KMS-11 (cell line): ENCODE measurements around the gene ZSWIM3.

Experiments used
- H2AFZ ChIP-seq: fragments of 200-600 bp; sonication (generic); 2 replicates; pipeline ENCODE4 v1.6.1; 2016; ENCODE audit warnings: antibody characterized with exemption, mixed run types, low read depth
- H3K27ac ChIP-seq: fragments of 200-600 bp; sonication (generic); 2 replicates; pipeline ENCODE4 v1.6.1; 2016; ENCODE audit warnings: mild to moderate bottlenecking, mixed run types
- H3K27me3 ChIP-seq: fragments of 200-600 bp; sonication (generic); 2 replicates; pipeline ENCODE4 v1.6.1; 2017; ENCODE audit warnings: mild to moderate bottlenecking, low read depth, mixed run types, moderate library complexity; ENCODE audit not compliant: insufficient read depth
- H3K36me3 ChIP-seq: fragments of 200-600 bp; sonication (generic); 2 replicates; pipeline ENCODE4 v1.6.1; 2017; ENCODE audit warnings: mild to moderate bottlenecking, mixed run types; ENCODE audit not compliant: insufficient read depth
- H3K4me1 ChIP-seq: fragments of 200-600 bp; sonication (generic); 2 replicates; pipeline ENCODE4 v1.6.1; 2016; ENCODE audit warnings: mild to moderate bottlenecking, low read depth, mixed run types; ENCODE audit not compliant: poor library complexity, severe bottlenecking
- H3K4me2 ChIP-seq: fragments of 200-600 bp; sonication (generic); 2 replicates; pipeline ENCODE4 v1.7.0; 2016; ENCODE audit warnings: mild to moderate bottlenecking, mixed run types
- H3K4me3 ChIP-seq: fragments of 200-600 bp; sonication (generic); IDR thresholded peaks from 2 replicates; pipeline ENCODE4 v1.6.1; 2017; ENCODE audit warnings: low read depth, low read length, mixed read lengths; ENCODE audit not compliant: insufficient read depth
- H3K79me2 ChIP-seq: fragments of 200-600 bp; sonication (generic); 2 replicates; pipeline ENCODE4 v1.6.1; 2016; ENCODE audit warnings: low read depth, mixed run types; ENCODE audit not compliant: insufficient read depth
- H3K9ac ChIP-seq: fragments of 200-600 bp; sonication (generic); 2 replicates; pipeline ENCODE4 v1.6.1; 2016; ENCODE audit warnings: mild to moderate bottlenecking, mixed run types
- H4K20me1 ChIP-seq: fragments of 200-600 bp; sonication (generic); 2 replicates; pipeline ENCODE4 v1.6.1; 2016; ENCODE audit warnings: mild to moderate bottlenecking, mixed run types; ENCODE audit not compliant: insufficient read depth
- TF ChIP-seq, protein P1 (sequence below): fragments of 200-600 bp; sonication (generic); conservative IDR thresholded peaks from 2 replicates; pipeline ENCODE4 v1.6.1; 2017; ENCODE audit warnings: low read depth, mild to moderate bottlenecking, antibody characterized with exemption, low read length, moderate library complexity, mixed read lengths

The ZSWIM3 gene

DNA sequence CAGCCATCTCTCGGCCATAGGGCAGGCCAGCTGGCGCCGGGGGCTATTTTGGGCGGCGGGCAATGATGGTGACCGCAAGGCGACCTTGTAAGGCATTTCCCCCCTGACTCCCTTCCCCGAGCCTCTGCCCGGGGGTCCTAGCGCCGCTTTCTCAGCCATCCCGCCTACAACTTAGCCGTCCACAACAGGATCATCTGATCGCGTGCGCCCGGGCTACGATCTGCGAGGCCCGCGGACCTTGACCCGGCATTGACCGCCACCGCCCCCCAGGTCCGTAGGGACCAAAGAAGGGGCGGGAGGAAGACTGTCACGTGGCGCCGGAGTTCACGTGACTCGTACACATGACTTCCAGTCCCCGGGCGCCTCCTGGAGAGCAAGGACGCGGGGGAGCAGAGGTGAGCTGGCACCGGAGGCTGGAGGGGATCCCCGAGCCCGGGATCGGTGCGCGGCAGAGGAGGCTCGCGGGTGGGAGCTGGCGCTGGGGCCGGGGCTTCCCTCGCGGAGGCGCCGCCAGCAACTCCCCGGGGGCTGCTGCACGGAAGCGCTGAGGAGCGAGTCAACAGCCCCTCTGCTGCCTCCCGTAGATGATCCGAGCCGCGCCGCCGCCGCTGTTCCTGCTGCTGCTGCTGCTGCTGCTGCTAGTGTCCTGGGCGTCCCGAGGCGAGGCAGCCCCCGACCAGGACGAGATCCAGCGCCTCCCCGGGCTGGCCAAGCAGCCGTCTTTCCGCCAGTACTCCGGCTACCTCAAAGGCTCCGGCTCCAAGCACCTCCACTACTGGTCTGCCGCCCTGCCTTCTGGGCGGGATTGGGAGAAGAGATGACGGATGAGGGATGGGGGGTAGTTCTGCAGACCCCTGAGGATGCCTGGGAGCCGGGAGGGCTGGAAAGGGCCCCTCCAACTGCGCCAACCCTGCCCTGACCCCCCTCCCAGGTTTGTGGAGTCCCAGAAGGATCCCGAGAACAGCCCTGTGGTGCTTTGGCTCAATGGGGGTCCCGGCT, 33.9 kb downstream of the ZSWIM3 start, which contains the start of the genes CTSA and NEURL2:
TSS of gene CTSA (plus strand) at position 351 of the 999 bp plus-strand sequence. CDS start at position 585, 234 bp downstream.
TSS of gene NEURL2 (minus strand) at position 224 of the 999 bp plus-strand sequence. CDS start at position 7, 217 bp downstream.
- Histone ChIP-seq H3K79me2 (no peaks in the 10 kb centered on the region), H3K4me3 (peak within 1 kb of the TSS; percentile 55), H3K36me3 (no peaks in the 10 kb centered on the region), H3K27ac (no peak within 1 kb of the TSS), H3K4me2 (peak within 1 kb of the TSS; percentile 100), H4K20me1 (no peaks in the 10 kb centered on the region), H3K27me3 (no peaks in the 10 kb centered on the region), H3K9ac (peak within 1 kb of the TSS; percentile 70), H3K4me1 (peaks cover 10% of the 10 kb centered on the region), H2AFZ (peak within 1 kb of the TSS; percentile 99)
- TF ChIP-seq, protein P1, sequence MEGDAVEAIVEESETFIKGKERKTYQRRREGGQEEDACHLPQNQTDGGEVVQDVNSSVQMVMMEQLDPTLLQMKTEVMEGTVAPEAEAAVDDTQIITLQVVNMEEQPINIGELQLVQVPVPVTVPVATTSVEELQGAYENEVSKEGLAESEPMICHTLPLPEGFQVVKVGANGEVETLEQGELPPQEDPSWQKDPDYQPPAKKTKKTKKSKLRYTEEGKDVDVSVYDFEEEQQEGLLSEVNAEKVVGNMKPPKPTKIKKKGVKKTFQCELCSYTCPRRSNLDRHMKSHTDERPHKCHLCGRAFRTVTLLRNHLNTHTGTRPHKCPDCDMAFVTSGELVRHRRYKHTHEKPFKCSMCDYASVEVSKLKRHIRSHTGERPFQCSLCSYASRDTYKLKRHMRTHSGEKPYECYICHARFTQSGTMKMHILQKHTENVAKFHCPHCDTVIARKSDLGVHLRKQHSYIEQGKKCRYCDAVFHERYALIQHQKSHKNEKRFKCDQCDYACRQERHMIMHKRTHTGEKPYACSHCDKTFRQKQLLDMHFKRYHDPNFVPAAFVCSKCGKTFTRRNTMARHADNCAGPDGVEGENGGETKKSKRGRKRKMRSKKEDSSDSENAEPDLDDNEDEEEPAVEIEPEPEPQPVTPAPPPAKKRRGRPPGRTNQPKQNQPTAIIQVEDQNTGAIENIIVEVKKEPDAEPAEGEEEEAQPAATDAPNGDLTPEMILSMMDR, result no peak

DNA sequence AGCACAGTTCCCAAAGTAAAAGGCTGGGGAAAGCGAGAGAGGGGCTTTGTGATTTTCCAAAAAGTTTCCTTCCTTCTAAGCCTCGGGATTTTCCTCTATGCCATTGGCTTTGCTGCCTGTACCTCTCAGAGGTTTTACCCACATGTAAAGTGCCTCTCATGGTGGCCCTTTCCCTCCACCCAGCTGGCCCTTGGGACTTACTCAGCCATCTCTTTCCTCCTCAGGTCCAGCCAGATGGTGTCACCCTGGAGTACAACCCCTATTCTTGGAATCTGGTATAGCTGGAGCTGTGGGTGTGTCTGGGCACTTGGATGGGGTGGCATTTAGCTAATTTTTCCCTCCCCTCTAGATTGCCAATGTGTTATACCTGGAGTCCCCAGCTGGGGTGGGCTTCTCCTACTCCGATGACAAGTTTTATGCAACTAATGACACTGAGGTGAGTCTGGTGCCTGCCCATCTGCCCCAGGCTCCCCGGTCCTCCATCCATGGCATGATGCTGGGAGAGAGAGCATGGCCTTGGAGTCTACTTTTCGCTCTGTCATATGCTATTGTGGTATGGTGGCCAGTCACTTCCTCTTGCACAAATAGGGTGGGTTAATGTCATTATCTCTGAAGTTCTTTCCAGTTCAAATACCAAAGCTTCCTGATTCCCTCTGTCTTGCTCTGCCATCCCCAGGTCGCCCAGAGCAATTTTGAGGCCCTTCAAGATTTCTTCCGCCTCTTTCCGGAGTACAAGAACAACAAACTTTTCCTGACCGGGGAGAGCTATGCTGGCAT, 34.8 kb downstream of the ZSWIM3 start:
- no peaks in the 10 kb centered on the region for H3K79me2 ChIP-seq
- no peak overlapping the region for H3K27ac ChIP-seq
- peaks cover 10% of the 10 kb centered on the region for H3K4me1 ChIP-seq
- no peaks in the 10 kb centered on the region for H3K27me3 ChIP-seq
- no peaks in the 10 kb centered on the region for H4K20me1 ChIP-seq
- peak overlapping the region; percentile 100 for H3K4me2 ChIP-seq
- no peaks in the 10 kb centered on the region for H3K36me3 ChIP-seq
- H2AFZ ChIP-seq, result peak overlapping the region; percentile 99; the same call in 1 of the 2 replicates
- peak overlapping the region; percentile 70; the same call in 1 of the 2 replicates for H3K9ac ChIP-seq
- TF ChIP-seq, protein P1, result no peak
- peak overlapping the region; percentile 55 for H3K4me3 ChIP-seq

DNA sequence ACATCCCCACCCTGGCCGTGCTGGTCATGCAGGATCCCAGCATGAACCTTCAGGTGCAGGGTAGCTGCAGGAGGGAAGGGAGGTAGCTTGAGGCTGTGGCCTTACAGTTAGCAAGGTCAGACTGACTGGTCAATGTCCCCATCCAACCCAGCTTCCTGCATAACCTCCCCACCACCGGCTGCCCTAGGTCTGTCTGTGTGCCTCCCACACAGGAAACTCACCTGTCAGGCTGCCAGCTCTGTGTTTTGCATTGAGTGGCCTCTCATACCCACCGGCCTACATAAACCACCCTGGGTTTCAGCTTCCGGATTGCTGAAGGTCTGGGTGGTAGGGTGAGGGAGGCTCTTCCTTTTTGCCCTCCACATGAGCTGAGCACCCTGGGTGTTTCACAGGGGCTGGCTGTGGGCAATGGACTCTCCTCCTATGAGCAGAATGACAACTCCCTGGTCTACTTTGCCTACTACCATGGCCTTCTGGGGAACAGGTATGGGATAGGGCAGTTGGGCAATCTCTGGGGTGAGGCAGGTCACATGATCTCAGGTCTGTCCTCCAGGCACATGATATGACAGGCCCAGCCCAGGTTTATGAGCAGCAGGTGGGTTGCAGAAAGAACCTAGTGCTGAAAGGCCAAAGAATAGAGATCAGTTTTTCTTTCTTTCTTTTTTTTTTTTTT, 35.5 kb downstream of the ZSWIM3 start:
- Histone ChIP-seq H3K4me3 (no peak overlapping the region), H3K27ac (no peak overlapping the region), H3K9ac (no peak overlapping the region), H3K36me3 (no peaks in the 10 kb centered on the region), H4K20me1 (no peaks in the 10 kb centered on the region), H2AFZ (no peak overlapping the region), H3K4me2 (no peak overlapping the region), H3K4me1 (peaks cover 10% of the 10 kb centered on the region), H3K27me3 (no peaks in the 10 kb centered on the region), H3K79me2 (no peaks in the 10 kb centered on the region)
- TF ChIP-seq, protein P1, result no peak

DNA sequence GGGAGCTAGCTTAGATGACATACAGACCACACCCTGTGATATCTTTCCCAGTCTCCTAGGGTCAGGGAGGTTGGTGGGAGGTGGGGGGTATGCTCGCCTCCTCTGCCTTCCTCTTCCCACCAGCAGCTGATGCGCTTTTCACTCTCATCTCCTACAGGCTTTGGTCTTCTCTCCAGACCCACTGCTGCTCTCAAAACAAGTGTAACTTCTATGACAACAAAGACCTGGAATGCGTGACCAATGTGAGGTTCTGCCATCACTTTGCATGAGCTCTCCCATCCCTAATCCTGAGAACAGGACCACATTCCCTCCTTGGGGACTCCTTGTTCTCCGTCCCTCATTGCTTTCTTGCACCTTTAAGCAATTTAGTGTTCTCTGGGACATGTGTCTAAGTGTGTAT, 36.4 kb downstream of the ZSWIM3 start:
- Histone ChIP-seq H3K27ac (no peak overlapping the region), H3K36me3 (no peaks in the 10 kb centered on the region), H3K9ac (no peak overlapping the region), H3K27me3 (no peaks in the 10 kb centered on the region), H3K4me1 (peaks cover 10% of the 10 kb centered on the region), H3K4me2 (no peak overlapping the region), H3K4me3 (no peak overlapping the region), H4K20me1 (no peaks in the 10 kb centered on the region), H3K79me2 (no peaks in the 10 kb centered on the region), H2AFZ (no peak overlapping the region)
- TF ChIP-seq, protein P1, result no peak
